NCI-H146 (cell line): ENCODE results near the gene RPL18A.

Source experiments
- DNase-seq: peaks from one replicate; lab custom pipeline; 2025; lab: John Stamatoyannopoulos, UW

RPL18A gene

DNA sequence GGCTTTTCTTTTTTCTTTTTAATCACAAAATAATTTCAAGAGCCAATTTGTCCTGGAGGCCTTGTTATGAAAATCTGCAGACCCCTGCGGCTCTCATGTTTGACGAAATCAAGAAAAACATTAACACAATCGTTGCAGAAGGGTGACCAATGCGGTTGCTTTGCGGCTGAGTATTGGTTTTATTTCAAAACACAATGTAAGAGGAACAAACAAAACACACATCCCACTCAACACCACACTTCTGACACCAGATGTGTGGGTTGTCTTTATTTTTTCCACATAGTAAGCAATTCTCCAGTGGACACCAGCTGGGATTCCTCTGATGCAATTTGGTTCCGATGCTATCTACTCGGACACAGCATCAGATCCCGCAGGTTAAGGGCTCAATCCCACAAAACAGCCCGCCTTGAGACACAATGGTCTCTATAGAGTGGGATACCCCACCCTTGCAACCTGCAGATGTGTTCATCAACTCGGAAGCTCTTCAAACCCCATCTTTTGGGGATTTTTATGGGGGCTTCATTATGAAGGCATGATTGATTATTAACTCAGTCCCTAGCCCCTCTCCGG, 51.2 kb downstream of the RPL18A start:
- DNase-seq, result no peak
